ENCODE data around the gene F2RL3. TPM values are rescaled to one million over a fixed set of nuclear protein-coding genes. Genes with fewer than 3 reads are reported as not detected.
A peak's percentile ranks its signal among the peaks of the same experiment; 100 is the strongest.

Gene F2RL3
- total and polyA plus RNA-seq, 9 of the 15 experiments (the other 6 are each of a cell fraction or from before 2014, with no cell fraction given) = 1.4 to 27.6 (median 11.9) TPM

DNA sequence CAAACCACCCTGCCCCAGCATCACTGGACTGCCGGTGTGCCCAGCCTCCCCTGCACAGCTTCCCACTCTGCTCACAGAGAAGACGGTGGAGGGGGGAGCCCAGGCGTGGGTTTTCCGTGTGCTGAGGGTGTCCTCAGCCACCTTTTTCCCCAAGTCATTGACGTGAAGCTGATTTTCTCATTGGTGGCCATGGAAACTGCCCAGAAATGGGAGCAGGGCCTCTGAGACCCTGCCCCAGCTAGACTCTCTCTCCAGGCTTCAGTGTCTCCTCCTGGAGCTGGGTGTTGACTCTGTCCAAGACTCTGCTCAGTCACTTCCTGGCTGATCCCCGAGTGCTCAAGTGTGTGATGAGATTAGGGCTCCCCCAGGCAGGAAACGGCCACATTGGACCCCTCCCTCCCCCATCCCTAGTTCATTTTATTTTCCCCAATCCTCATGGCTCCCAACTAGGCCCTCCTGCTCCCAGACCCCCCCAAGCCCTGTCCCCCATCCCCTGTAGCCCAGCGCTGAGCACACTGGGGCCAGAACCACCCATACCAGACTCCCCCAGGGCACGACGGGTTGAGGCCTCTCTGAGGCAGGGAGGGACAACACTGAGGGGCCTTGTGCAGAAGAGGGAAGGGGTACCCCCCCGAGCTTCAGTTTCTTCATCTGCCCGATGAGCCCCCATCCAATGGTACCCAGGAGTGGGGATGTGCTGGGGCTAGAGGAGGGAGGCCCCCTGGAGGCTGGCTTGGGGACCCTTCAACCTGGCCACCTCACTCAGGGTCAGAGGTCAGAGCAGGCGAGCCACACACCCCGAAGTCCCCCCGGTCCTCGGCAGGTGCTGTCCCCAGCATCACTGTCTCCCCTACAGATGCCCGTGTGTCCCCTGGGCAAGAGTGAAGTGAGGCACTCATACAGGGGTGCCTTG lies 1.2 kb upstream of the F2RL3 start (continued):
- no peak for TF ChIP-seq RBM39 (optimal IDR thresholded peaks at IDR 0.05; ENCODE audit: low read depth, low read length)
- no peak for TF ChIP-seq ZNF586 (CRISPR knock-in tag; conservative IDR thresholded peaks at IDR 0.05)
- TF ChIP-seq ZBED1 (IDR thresholded peaks at IDR 0.05) = 0 out of 2 replicates have a peak, but pooled peaks have one; percentile 22
- TF ChIP-seq NCOA6 (IDR thresholded peaks at IDR 0.05) = no peak
- no peak for TF ChIP-seq PHF20 (IDR thresholded peaks at IDR 0.05; ENCODE audit: partially characterized antibody)
- no peak for TF ChIP-seq SIN3A (IDR thresholded peaks at IDR 0.05; ENCODE audit: borderline replicate concordance in 2 of 2, control insufficient read depth in 1 of 2, low read depth in 2 of 2, low read length in 2 of 2)
- TF ChIP-seq, protein P1, sequence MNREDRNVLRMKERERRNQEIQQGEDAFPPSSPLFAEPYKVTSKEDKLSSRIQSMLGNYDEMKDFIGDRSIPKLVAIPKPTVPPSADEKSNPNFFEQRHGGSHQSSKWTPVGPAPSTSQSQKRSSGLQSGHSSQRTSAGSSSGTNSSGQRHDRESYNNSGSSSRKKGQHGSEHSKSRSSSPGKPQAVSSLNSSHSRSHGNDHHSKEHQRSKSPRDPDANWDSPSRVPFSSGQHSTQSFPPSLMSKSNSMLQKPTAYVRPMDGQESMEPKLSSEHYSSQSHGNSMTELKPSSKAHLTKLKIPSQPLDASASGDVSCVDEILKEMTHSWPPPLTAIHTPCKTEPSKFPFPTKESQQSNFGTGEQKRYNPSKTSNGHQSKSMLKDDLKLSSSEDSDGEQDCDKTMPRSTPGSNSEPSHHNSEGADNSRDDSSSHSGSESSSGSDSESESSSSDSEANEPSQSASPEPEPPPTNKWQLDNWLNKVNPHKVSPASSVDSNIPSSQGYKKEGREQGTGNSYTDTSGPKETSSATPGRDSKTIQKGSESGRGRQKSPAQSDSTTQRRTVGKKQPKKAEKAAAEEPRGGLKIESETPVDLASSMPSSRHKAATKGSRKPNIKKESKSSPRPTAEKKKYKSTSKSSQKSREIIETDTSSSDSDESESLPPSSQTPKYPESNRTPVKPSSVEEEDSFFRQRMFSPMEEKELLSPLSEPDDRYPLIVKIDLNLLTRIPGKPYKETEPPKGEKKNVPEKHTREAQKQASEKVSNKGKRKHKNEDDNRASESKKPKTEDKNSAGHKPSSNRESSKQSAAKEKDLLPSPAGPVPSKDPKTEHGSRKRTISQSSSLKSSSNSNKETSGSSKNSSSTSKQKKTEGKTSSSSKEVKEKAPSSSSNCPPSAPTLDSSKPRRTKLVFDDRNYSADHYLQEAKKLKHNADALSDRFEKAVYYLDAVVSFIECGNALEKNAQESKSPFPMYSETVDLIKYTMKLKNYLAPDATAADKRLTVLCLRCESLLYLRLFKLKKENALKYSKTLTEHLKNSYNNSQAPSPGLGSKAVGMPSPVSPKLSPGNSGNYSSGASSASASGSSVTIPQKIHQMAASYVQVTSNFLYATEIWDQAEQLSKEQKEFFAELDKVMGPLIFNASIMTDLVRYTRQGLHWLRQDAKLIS (CRISPR knock-in tag; IDR thresholded peaks at IDR 0.05) = no peak
- TF ChIP-seq POLR2B (IDR thresholded peaks at IDR 0.05; ENCODE audit: low read depth, partially characterized antibody) = peak; percentile 83
- no peak for TF ChIP-seq MECOM (CRISPR knock-in tag; IDR thresholded peaks at IDR 0.05)
- no peak for TF ChIP-seq ZNF668 (CRISPR knock-in tag; IDR thresholded peaks at IDR 0.05)
- TF ChIP-seq, protein P2, sequence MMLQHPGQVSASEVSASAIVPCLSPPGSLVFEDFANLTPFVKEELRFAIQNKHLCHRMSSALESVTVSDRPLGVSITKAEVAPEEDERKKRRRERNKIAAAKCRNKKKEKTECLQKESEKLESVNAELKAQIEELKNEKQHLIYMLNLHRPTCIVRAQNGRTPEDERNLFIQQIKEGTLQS (IDR thresholded peaks at IDR 0.05) = no peak
- TF ChIP-seq, protein P2 (CRISPR knock-in tag; conservative IDR thresholded peaks at IDR 0.05) = no peak
- no peak for TF ChIP-seq FOXO4 (CRISPR knock-in tag; IDR thresholded peaks at IDR 0.05)
- no peak for TF ChIP-seq SMAD2 (IDR thresholded peaks at IDR 0.05; ENCODE audit: low read depth, low read length)
- no peak for TF ChIP-seq GTF2E2 (tag; IDR thresholded peaks at IDR 0.05)
- TF ChIP-seq MLLT1 (IDR thresholded peaks at IDR 0.05) = peak in 1 of 2 experiments; percentile 93; a peak in 2 of 4 replicates
- peak; percentile 40 to 43; a peak in 3 of 4 replicates for TF ChIP-seq KDM1A (IDR thresholded peaks at IDR 0.05)
- no peak for TF ChIP-seq ZC3H4 (CRISPR knock-in tag; IDR thresholded peaks at IDR 0.05; ENCODE audit: borderline replicate concordance)
- no peak for TF ChIP-seq U2AF2 (optimal IDR thresholded peaks at IDR 0.05; ENCODE audit: low read depth, low read length)
- TF ChIP-seq MLX (CRISPR knock-in tag; conservative IDR thresholded peaks at IDR 0.05) = no peak
